GM12878 (cell line): ENCODE measurements around the gene ADAMTS13. TPM values are rescaled to one million over a fixed set of nuclear protein-coding genes. Genes with fewer than 3 reads are reported as not detected.

ENCODE experiments used
- ATAC-seq: fragments of 200-7000 bp; cut with Tn5 transposase; 3 replicates; pipeline ENCODE4 v1.9.1; 2020; ENCODE audit warnings: mild to moderate bottlenecking, moderate library complexity
- BruUV-seq: library from RNA; stranded (reverse); fragments of 400-500 nt; replicated peaks from 2 replicates; lab custom pipeline; 2021; lab: Mats Ljungman, UMichigan
- CTCF ChIA-PET: fragments of 300-600 bp; sonication (Branson Sonifier 250); formaldehyde crosslinking; extraction: SDS; loops from one replicate; lab custom pipeline; 2021; ENCODE audit warnings: inconsistent platforms; lab: Yijun Ruan, JAX
- POLR2A ChIA-PET: fragments of 350-600 bp; formaldehyde crosslinking; extraction: SDS; loops from one replicate; lab custom pipeline; 2021; ENCODE audit warnings: inconsistent platforms; lab: Charles Lee
- RAD21 ChIA-PET: fragments of 300-600 bp; sonication (Branson Sonifier 250); formaldehyde crosslinking; loops from one replicate; lab custom pipeline; 2023; ENCODE audit warnings: antibody characterized with exemption; ENCODE audit not compliant: unreplicated experiment; lab: Charles Lee
- SMC1A ChIA-PET: fragments of 300-600 bp; sonication (Branson Sonifier 250); formaldehyde crosslinking; loops from one replicate; lab custom pipeline; 2023; ENCODE audit not compliant: unreplicated experiment, uncharacterized antibody; lab: Charles Lee
- DNase-seq: peaks from one replicate; pipeline ENCODE4 v3.0.0-alpha.2; 2011; ENCODE audit warnings: low read depth, low spot score
- FAIRE-seq: peaks from 3 replicates; lab custom pipeline; 2011; peaks lifted over from hg19 to GRCh38; lab: Jason Lieb, UNC
- H2AFZ ChIP-seq: 2 replicates; pipeline ENCODE4 v1.6.0; 2011; ENCODE audit warnings: low read depth, low read length, control low read depth; ENCODE audit not compliant: control insufficient read depth
- H3K27ac ChIP-seq: 2 replicates; pipeline ENCODE4 v1.5.1; 2011; ENCODE audit warnings: control low read depth; ENCODE audit not compliant: control insufficient read depth, insufficient read depth
- H3K27me3 ChIP-seq, 2 experiments: replicated peaks in 1 of 2; 2 replicates each; pipeline versions ENCODE4 v1.6.0 to v1.6.1; 2011; ENCODE audit warnings: low read length in 1 of 2; ENCODE audit not compliant: control insufficient read depth in 2 of 2, insufficient read depth in 2 of 2
- H3K36me3 ChIP-seq, 2 experiments: 2 replicates each; pipeline ENCODE4 v1.5.1; 2011; ENCODE audit warnings: low read length in 1 of 2; ENCODE audit not compliant: control insufficient read depth in 2 of 2, insufficient read depth in 2 of 2
- H3K4me1 ChIP-seq: 2 replicates; pipeline ENCODE4 v1.6.1; 2011; ENCODE audit warnings: mild to moderate bottlenecking, low read length, moderate library complexity, mixed read lengths; ENCODE audit not compliant: control insufficient read depth, insufficient read depth
- H3K4me2 ChIP-seq: 2 replicates; pipeline ENCODE4 v1.6.0; 2011; ENCODE audit warnings: control low read depth; ENCODE audit not compliant: control insufficient read depth, insufficient read depth
- H3K4me3 ChIP-seq: fragments of 200-600 bp; sonication (generic); 2 replicates; pipeline ENCODE4 v1.5.1; 2016
- H3K79me2 ChIP-seq: 2 replicates; pipeline ENCODE4 v1.6.0; 2011; ENCODE audit warnings: low read length; ENCODE audit not compliant: control insufficient read depth, insufficient read depth
- H3K9ac ChIP-seq: 2 replicates; pipeline ENCODE4 v1.8.0; 2011; ENCODE audit warnings: low read length, control low read depth, mixed read lengths; ENCODE audit not compliant: control insufficient read depth, insufficient read depth
- H3K9me3 ChIP-seq: replicated peaks from 3 replicates; pipeline ENCODE4 v1.5.1; 2011; ENCODE audit warnings: mild to moderate bottlenecking, low read length; ENCODE audit not compliant: control insufficient read depth, insufficient read depth
- H4K20me1 ChIP-seq: 2 replicates; pipeline ENCODE4 v1.6.0; 2011; ENCODE audit not compliant: control insufficient read depth, insufficient read depth
- CEBPB ChIP-seq, 2 experiments: fragments of 150-350 bp in 1 of 2; IDR thresholded peaks; 2 replicates each; pipeline ENCODE4 v1.6.1; 2012 to 2014; ENCODE audit warnings: low read depth in 2 of 2, low read length in 2 of 2, borderline replicate concordance in 1 of 2, inconsistent platforms in 1 of 2
- CEBPZ ChIP-seq: fragments of 150-350 bp; IDR thresholded peaks from 2 replicates; pipeline ENCODE4 v1.6.1; 2016; ENCODE audit warnings: low read depth, low read length
- E2F4 ChIP-seq: IDR thresholded peaks from 2 replicates; pipeline ENCODE4 v1.6.1; 2012; ENCODE audit warnings: low read depth, low read length, improper control_type of control experiment
- ESRRA ChIP-seq: IDR thresholded peaks from 2 replicates; pipeline ENCODE4 v1.6.1; 2012; ENCODE audit warnings: mild to moderate bottlenecking, low read length, improper control_type of control experiment
- SMAD5 ChIP-seq: IDR thresholded peaks from 2 replicates; pipeline ENCODE4 v1.6.1; 2016; ENCODE audit warnings: antibody characterized with exemption, low read depth
- SREBF1 ChIP-seq: IDR thresholded peaks from 2 replicates; pipeline ENCODE4 v1.6.1; 2012; ENCODE audit warnings: mild to moderate bottlenecking, low read length
- TCF7 ChIP-seq: IDR thresholded peaks from 2 replicates; pipeline ENCODE4 v1.6.1; 2014; ENCODE audit warnings: antibody characterized with exemption, borderline replicate concordance
- ZNF384 ChIP-seq: IDR thresholded peaks from 2 replicates; pipeline ENCODE4 v1.6.1; 2012; ENCODE audit warnings: low read depth, mild to moderate bottlenecking, low read length, improper control_type of control experiment, borderline replicate concordance
- WGBS: methylation state at CpG from one replicate; pipeline ENCODE4 v1.1.6; 2016; ENCODE audit warnings: low lambda C conversion rate; ENCODE audit not compliant: insufficient replicate concordance, insufficient coverage; ENCODE audit errors: missing lambda C conversion rate; 5-methylcytosine and 5-hydroxymethylcytosine counted together
- in situ Hi-C: fragments of 300-500 bp; cut with MboI; formaldehyde crosslinking; loops from 9 replicates; pipeline ENCODE4 v1.14.3; 2018; ENCODE audit warnings: mixed read lengths
- intact Hi-C: fragments of 100-400 bp; cut with micrococcal nuclease; formaldehyde crosslinking; loops from one replicate; pipeline ENCODE4 v1.14.2; 2022; ENCODE audit not compliant: unreplicated experiment
- polyA plus RNA-seq, 11 experiments: library from polyadenylated mRNA; depleted of rRNA in 4 of 11; unstranded in 6 of 11; stranded (reverse) in 5 of 11; fragments of >200 nt; fragmentation: Nextera tagmentation in 4 of 11; fragmentation: Illumina TruSeq in 1 of 11; extraction: Ambion mirVana in 4 of 11; extraction: Trizol in 1 of 11; gene quantifications; 1 replicate in 1 of 11; 2 replicates in 10 of 11; pipeline versions ENCODE4 v1.2.1 to v1.2.3, GENCODE V29; 2011 to 2016; ENCODE audit warnings: inconsistent platforms in 2 of 11, missing spikeins in 2 of 11, low read depth in 1 of 11
- total RNA-seq, 4 experiments: library from RNA; depleted of rRNA in 3 of 4; stranded (reverse); fragments of >200 nt in 3 of 4; fragmentation: Illumina TruSeq in 1 of 4; extraction: Trizol in 1 of 4; gene quantifications; 2 replicates each; pipeline versions ENCODE4 v1.2.1 to v1.2.3, GENCODE V29; 2013 to 2021
- TF ChIP-seq, protein P1 (sequence below): fragments of 450-650 bp; IDR thresholded peaks from 2 replicates; pipeline ENCODE4 v1.6.1; 2017; ENCODE audit warnings: mild to moderate bottlenecking, moderate library complexity
- TF ChIP-seq, protein P2 (sequence below): IDR thresholded peaks from 2 replicates; pipeline ENCODE4 v1.6.1; 2012; ENCODE audit warnings: low read length, inconsistent platforms

Gene ADAMTS13
- total and polyA plus RNA-seq, 10 of the 15 experiments (the other 5 are each of a cell fraction or from before 2014, with no cell fraction given), result 0.08 to 2.4 (median 0.28) TPM

- TF ChIP-seq SMAD5 (no peak), ESRRA (no peak), ZNF384 (no peak), CEBPZ (no peak), E2F4 (no peak), TCF7 (no peak), CEBPB (IDR thresholded peaks at IDR 0.05; ENCODE audit: borderline replicate concordance in 1 of 2, low read depth in 2 of 2, low read length in 2 of 2) (no peak), SREBF1 (no peak)
- TF ChIP-seq, protein P1, sequence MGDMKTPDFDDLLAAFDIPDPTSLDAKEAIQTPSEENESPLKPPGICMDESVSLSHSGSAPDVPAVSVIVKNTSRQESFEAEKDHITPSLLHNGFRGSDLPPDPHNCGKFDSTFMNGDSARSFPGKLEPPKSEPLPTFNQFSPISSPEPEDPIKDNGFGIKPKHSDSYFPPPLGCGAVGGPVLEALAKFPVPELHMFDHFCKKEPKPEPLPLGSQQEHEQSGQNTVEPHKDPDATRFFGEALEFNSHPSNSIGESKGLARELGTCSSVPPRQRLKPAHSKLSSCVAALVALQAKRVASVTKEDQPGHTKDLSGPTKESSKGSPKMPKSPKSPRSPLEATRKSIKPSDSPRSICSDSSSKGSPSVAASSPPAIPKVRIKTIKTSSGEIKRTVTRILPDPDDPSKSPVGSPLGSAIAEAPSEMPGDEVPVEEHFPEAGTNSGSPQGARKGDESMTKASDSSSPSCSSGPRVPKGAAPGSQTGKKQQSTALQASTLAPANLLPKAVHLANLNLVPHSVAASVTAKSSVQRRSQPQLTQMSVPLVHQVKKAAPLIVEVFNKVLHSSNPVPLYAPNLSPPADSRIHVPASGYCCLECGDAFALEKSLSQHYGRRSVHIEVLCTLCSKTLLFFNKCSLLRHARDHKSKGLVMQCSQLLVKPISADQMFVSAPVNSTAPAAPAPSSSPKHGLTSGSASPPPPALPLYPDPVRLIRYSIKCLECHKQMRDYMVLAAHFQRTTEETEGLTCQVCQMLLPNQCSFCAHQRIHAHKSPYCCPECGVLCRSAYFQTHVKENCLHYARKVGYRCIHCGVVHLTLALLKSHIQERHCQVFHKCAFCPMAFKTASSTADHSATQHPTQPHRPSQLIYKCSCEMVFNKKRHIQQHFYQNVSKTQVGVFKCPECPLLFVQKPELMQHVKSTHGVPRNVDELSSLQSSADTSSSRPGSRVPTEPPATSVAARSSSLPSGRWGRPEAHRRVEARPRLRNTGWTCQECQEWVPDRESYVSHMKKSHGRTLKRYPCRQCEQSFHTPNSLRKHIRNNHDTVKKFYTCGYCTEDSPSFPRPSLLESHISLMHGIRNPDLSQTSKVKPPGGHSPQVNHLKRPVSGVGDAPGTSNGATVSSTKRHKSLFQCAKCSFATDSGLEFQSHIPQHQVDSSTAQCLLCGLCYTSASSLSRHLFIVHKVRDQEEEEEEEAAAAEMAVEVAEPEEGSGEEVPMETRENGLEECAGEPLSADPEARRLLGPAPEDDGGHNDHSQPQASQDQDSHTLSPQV, result no peak
- TF ChIP-seq, protein P2, sequence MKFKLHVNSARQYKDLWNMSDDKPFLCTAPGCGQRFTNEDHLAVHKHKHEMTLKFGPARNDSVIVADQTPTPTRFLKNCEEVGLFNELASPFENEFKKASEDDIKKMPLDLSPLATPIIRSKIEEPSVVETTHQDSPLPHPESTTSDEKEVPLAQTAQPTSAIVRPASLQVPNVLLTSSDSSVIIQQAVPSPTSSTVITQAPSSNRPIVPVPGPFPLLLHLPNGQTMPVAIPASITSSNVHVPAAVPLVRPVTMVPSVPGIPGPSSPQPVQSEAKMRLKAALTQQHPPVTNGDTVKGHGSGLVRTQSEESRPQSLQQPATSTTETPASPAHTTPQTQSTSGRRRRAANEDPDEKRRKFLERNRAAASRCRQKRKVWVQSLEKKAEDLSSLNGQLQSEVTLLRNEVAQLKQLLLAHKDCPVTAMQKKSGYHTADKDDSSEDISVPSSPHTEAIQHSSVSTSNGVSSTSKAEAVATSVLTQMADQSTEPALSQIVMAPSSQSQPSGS, result no peak
- in situ Hi-C loops, result no loop called here
- ChIA-PET SMC1A (no interaction called here), POLR2A (no interaction called here), CTCF (no interaction called here), RAD21 (no interaction called here)
- DNase-seq, result no peak
- Histone ChIP-seq H3K79me2 (no peaks in the 10 kb centered on the region), H3K9ac (no peak overlapping the region), H3K4me2 (no peak overlapping the region), H4K20me1 (no peaks in the 10 kb centered on the region), H3K27ac (no peak overlapping the region), H3K4me3 (no peak overlapping the region), H2AFZ (no peak overlapping the region), H3K9me3 (peaks cover 7% of the 10 kb centered on the region; the same call in 2 of the 3 replicates), H3K4me1 (no peaks in the 10 kb centered on the region), H3K36me3 (no peaks in the 10 kb centered on the region), H3K27me3 (peaks cover 0 to 2% of the 10 kb centered on the region in 2 experiments; a peak in 2 of 4 replicates)
- intact Hi-C loops, result no loop called here
- FAIRE-seq, result no peak
- 46% methylated on average over 20 of the region's 23 CpGs for WGBS
- no TSS peak for BruUV-seq
- no peak for ATAC-seq
Observed at GRCh38 chr9:133505901-133506652, 83.9 kb downstream of the ADAMTS13 start.
